ENCODE measurements around the gene FGF1. TPM values are rescaled to one million over a fixed set of nuclear protein-coding genes. Genes with fewer than 3 reads are reported as not detected.

The FGF1 gene
- total and polyA plus RNA-seq, 2 donors (not counting 1 experiment from before 2014, with no cell fraction given), result not detected

DNA sequence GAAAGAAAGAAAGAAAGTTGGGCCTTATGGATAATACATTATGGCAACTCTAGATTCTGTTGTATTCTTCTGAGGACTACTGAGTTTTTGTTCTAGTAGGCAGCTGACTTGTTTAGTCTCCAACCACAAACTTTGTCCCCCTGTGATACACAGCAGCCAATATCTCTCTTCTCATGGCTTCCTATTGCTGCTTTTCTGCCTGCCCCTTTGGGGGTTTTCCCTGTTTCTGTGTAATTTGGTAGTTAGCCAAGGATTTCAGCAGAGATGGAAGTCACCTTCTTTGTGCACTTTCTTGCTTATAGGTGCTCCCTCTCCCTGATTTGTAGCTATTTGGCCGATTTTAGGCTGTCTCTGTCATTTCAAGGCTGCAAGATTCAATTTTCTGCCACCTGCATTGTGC lies 109.6 kb downstream of the FGF1 start:
- no peak overlapping the region for H2AFZ ChIP-seq (ENCODE audit: insufficient read depth, low read depth, low read length, poor library complexity, severe bottlenecking)
- peaks cover 4 to 7% of the 10 kb centered on the region in 2 donors for H3K4me1 ChIP-seq (ENCODE audit: control insufficient read depth in 2 of 2, insufficient read depth in 2 of 2, low read length in 2 of 2)
- WGBS (ENCODE audit: insufficient coverage), result no CpG with 5 or more reads among the region's 1 CpG
- no peaks in the 10 kb centered on the region for H3K79me2 ChIP-seq (ENCODE audit: control insufficient read depth, insufficient read depth, low read length)
- H3K4me2 ChIP-seq (replicated peaks; ENCODE audit: low read depth, low read length, poor library complexity, severe bottlenecking), result no peak overlapping the region
- Mint-ChIP-seq H3K9me3 (ENCODE audit: insufficient read depth) (peaks cover 5% of the 10 kb centered on the region), H3K27me3 (peaks cover 33% of the 10 kb centered on the region), H3K4me3 (no peak overlapping the region), H3K4me1 (peaks cover 12% of the 10 kb centered on the region), H3K27ac (no peak overlapping the region)
- DNase-seq (no peak), ATAC-seq (ENCODE audit: low read depth) (no peak)
- H4K20me1 ChIP-seq (ENCODE audit: control insufficient read depth, insufficient read depth, low read length, poor library complexity, severe bottlenecking), result no peaks in the 10 kb centered on the region
- CTCF ChIA-PET, result no interaction called here
- H3K27me3 ChIP-seq (replicated peaks in 1 of 4; ENCODE audit: control extremely low read depth in 1 of 4, control insufficient read depth in 3 of 4, insufficient read depth in 4 of 4, low read length in 3 of 4), result peaks cover 0 to 3% (median 1%) of the 10 kb centered on the region in 4 experiments
- TF ChIP-seq, protein P1, sequence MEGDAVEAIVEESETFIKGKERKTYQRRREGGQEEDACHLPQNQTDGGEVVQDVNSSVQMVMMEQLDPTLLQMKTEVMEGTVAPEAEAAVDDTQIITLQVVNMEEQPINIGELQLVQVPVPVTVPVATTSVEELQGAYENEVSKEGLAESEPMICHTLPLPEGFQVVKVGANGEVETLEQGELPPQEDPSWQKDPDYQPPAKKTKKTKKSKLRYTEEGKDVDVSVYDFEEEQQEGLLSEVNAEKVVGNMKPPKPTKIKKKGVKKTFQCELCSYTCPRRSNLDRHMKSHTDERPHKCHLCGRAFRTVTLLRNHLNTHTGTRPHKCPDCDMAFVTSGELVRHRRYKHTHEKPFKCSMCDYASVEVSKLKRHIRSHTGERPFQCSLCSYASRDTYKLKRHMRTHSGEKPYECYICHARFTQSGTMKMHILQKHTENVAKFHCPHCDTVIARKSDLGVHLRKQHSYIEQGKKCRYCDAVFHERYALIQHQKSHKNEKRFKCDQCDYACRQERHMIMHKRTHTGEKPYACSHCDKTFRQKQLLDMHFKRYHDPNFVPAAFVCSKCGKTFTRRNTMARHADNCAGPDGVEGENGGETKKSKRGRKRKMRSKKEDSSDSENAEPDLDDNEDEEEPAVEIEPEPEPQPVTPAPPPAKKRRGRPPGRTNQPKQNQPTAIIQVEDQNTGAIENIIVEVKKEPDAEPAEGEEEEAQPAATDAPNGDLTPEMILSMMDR (IDR thresholded peaks at IDR 0.05), result no peak
- TF ChIP-seq EZH2 (IDR thresholded peaks at IDR 0.05; ENCODE audit: borderline replicate concordance, insufficient read depth, low read depth, low read length, poor library complexity, severe bottlenecking), result no peak
- H3K36me3 ChIP-seq (replicated peaks in 1 of 2; ENCODE audit: control extremely low read depth in 1 of 2, control insufficient read depth in 1 of 2, extremely low read depth in 1 of 2, insufficient read depth in 2 of 2, low read length in 1 of 2), result no peaks in the 10 kb centered on the region
- peaks cover 0 to 15% (median 6%) of the 10 kb centered on the region in 3 donors for H3K9me3 ChIP-seq (ENCODE audit: control extremely low read depth in 1 of 3, control insufficient read depth in 2 of 3, insufficient read depth in 1 of 3, low read length in 2 of 3)
- no peak overlapping the region for H3K4me3 ChIP-seq (ENCODE audit: control extremely low read depth in 1 of 5, extremely low read depth in 1 of 5, insufficient read depth in 1 of 5, low read depth in 2 of 5, low read length in 4 of 5)
- no peak overlapping the region for H3K9ac ChIP-seq (ENCODE audit: low read length)
- intact Hi-C loops (cut with micrococcal nuclease), result no loop called here
- POLR2A ChIA-PET, result no interaction called here
- H3K27ac ChIP-seq (ENCODE audit: low read length in 2 of 2), result no peak overlapping the region

DNA sequence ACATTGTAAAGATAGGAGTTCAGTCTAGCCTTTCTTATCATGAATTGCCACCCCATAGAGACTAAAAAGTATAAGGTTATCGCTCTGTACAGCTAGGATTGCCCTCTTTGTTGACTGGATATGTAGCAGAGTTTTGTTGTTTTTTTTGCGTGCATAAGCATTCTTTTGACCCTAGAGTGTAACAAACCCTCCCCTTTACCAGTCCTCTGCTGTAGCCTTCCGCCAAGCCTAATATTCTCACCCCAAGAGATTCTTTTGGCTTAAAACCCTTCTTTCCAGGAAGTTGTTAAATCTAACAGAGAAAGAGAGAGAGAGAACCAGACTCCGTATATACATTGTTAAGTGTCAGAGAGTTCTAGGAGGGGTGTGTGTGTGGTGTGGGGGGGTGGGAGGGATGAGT lies 113.9 kb downstream of the FGF1 start:
- ATAC-seq (ENCODE audit: low read depth) (no peak), DNase-seq (no peak)
- Histone ChIP-seq H3K9me3 (ENCODE audit: control extremely low read depth in 1 of 3, control insufficient read depth in 2 of 3, insufficient read depth in 1 of 3, low read length in 2 of 3) (peaks cover 0 to 3% (median 0%) of the 10 kb centered on the region in 3 donors), H3K79me2 (ENCODE audit: control insufficient read depth, insufficient read depth, low read length) (no peaks in the 10 kb centered on the region), H3K27ac (ENCODE audit: low read length in 2 of 2) (no peak overlapping the region), H3K9ac (ENCODE audit: low read length) (no peak overlapping the region), H2AFZ (ENCODE audit: insufficient read depth, low read depth, low read length, poor library complexity, severe bottlenecking) (no peak overlapping the region), H3K36me3 (replicated peaks in 1 of 2; ENCODE audit: control extremely low read depth in 1 of 2, control insufficient read depth in 1 of 2, extremely low read depth in 1 of 2, insufficient read depth in 2 of 2, low read length in 1 of 2) (no peaks in the 10 kb centered on the region), H3K4me1 (ENCODE audit: control insufficient read depth in 2 of 2, insufficient read depth in 2 of 2, low read length in 2 of 2) (no peaks in the 10 kb centered on the region), H3K4me3 (ENCODE audit: control extremely low read depth in 1 of 5, extremely low read depth in 1 of 5, insufficient read depth in 1 of 5, low read depth in 2 of 5, low read length in 4 of 5) (no peak overlapping the region), H3K27me3 (replicated peaks in 1 of 4; ENCODE audit: control extremely low read depth in 1 of 4, control insufficient read depth in 3 of 4, insufficient read depth in 4 of 4, low read length in 3 of 4) (peaks cover 0 to 3% (median 0%) of the 10 kb centered on the region in 4 experiments), H3K4me2 (replicated peaks; ENCODE audit: low read depth, low read length, poor library complexity, severe bottlenecking) (no peak overlapping the region), H4K20me1 (ENCODE audit: control insufficient read depth, insufficient read depth, low read length, poor library complexity, severe bottlenecking) (no peaks in the 10 kb centered on the region)
- TF ChIP-seq, protein P1 (IDR thresholded peaks at IDR 0.05), result no peak
- TF ChIP-seq EZH2 (IDR thresholded peaks at IDR 0.05; ENCODE audit: borderline replicate concordance, insufficient read depth, low read depth, low read length, poor library complexity, severe bottlenecking), result no peak
- POLR2A ChIA-PET, result no interaction called here
- H3K4me3 Mint-ChIP-seq, result no peak overlapping the region
- 100% methylated on average over 1 of the region's 4 CpGs for WGBS (ENCODE audit: insufficient coverage)
- CTCF ChIA-PET, result no interaction called here
- intact Hi-C loops (cut with micrococcal nuclease), result no loop called here
- peaks cover 20% of the 10 kb centered on the region for H3K27me3 Mint-ChIP-seq
- no peak overlapping the region for H3K27ac Mint-ChIP-seq
- H3K4me1 Mint-ChIP-seq, result no peaks in the 10 kb centered on the region
- H3K9me3 Mint-ChIP-seq (ENCODE audit: insufficient read depth), result no peaks in the 10 kb centered on the region
